ENCODE measurements around the gene KRT7.
"Not testable (repeated sequence)": the region's sequence is repeated elsewhere in the genome, so short reads cannot be mapped to it uniquely, and the experiment has no call there.

The KRT7 gene

GRCh38 chr12:52231305-52232202, 1.5 kb upstream of the KRT7 start:
- DNase-seq: no peak

DNA sequence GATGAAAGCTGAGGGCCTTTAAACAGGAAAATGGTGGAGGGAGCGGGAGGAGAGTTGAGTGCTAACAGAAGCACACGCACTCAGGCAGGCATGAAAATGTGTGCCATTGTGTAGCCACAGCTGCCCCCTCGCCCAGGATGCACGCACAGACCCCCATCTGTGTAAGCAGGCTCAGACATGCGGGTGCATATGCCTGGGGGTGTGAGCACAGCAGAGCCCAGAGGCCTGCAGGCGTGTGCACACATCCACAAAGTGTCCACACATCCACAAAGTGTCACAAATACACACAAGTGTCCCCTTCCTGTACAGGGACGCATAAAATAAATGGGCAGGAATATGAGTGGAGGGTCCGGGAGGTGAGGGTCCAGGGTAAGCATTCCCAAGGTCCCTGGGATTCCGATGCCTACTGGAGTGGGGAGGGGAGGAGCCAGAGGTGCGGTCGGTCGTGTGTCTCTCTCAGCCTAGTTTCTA, 805 bp upstream of the KRT7 start:
- no peak for DNase-seq

- DNase-seq: no peak
Observed at GRCh38 chr12:52233462-52234207, 592 bp downstream of the KRT7 start.

GRCh38 chr12:52234223-52234810, 1.3 kb downstream of the KRT7 start:
- DNase-seq: no peak

DNA sequence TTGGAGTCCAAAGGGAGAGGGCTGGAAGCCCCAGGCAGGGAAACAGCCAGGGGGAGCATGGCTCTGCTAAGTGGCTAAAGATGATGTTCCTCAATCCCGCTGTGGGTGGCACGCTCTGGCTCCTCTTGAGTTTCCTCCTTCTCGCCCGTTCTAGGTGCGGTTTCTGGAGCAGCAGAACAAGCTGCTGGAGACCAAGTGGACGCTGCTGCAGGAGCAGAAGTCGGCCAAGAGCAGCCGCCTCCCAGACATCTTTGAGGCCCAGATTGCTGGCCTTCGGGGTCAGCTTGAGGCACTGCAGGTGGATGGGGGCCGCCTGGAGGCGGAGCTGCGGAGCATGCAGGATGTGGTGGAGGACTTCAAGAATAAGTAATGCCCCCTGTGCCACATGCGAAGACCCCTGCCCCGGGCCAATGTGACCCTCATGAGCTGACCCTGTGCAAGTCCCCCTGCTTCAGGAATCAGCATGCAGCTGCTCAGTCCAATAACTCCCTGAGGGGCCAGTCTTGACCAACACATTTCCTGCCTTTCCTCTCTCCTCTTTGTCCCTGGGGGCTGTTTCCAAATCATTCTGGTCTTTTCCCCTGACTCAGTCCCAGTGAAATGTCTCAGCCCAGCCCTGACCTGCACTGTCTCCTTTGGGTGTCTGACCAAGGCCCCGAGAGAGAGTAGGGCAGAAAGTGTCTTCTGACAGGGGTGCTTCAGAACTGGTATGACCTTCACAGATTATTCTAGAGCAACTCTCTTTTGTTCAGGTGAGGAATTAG, 2.1 kb downstream of the KRT7 start:
- no peak for DNase-seq

- no peak for DNase-seq
Observed at GRCh38 chr12:52235822-52236361, 2.8 kb downstream of the KRT7 start.

DNA sequence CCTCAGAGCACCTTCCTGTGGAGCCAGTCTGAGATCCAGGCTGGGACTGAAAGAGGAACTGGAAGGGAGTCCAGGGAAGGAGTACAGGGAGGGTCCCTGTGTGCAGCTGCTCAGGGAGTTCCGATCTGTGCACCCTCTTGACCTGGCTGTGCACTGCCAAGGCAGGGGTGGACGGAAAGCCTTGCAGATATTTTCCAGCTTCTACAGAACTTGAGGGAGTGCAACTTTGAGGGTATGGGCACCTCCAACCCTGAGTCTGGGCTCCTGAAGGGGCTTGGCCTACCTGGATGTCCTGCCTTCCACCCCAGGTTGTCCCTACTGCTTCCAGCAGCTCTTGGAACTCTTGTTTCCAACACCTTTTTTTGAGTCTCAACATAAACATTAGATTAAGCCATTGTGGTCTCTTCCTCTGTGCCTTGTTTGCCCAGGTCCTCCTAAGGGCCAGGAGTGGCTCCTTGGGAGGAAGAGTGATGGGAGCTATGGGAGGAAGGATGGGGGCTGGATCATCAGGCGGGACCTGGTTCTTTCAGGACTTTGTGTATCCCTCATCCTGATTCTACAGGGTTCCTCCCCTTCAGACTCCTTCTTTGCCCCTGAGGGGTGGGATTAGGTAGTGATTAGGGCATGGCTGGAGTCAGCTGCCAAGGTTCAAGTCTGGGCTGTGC, 3.5 kb downstream of the KRT7 start:
- no peak for DNase-seq

- DNase-seq: no peak
Observed at GRCh38 chr12:52238207-52238840, 5.3 kb downstream of the KRT7 start.

GRCh38 chr12:52238916-52239646, 6.0 kb downstream of the KRT7 start:
- DNase-seq: no peak

DNA sequence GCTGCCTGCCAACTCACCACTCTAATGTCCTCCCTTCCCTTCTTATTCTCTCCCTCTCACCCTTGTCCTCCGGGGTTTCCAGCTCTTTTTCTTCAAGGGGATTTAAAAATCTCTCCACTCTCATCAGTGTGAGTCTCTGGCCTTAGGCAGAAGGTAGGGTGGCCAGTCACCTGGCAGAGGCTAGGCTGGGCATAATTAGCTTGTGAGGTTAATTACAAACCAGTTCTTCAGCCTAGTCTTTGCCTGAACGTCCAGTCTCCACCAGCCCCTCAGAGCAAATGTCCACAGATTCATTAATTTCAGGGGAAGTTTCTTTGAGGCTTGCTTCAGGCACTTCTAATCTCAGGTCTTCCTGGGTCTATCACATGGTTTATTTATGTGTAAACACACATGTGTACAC, 6.7 kb downstream of the KRT7 start:
- DNase-seq: no peak

GRCh38 chr12:52240247-52240646, 7.2 kb downstream of the KRT7 start:
- DNase-seq: not testable (repeated sequence)

- no peak for DNase-seq
Observed at GRCh38 chr12:52241205-52241842, 8.3 kb downstream of the KRT7 start.

- no peak for DNase-seq
Observed at GRCh38 chr12:52242442-52243258, 9.6 kb downstream of the KRT7 start.

GRCh38 chr12:52243259-52243855, 10.3 kb downstream of the KRT7 start:
- DNase-seq: peak; percentile 59

DNA sequence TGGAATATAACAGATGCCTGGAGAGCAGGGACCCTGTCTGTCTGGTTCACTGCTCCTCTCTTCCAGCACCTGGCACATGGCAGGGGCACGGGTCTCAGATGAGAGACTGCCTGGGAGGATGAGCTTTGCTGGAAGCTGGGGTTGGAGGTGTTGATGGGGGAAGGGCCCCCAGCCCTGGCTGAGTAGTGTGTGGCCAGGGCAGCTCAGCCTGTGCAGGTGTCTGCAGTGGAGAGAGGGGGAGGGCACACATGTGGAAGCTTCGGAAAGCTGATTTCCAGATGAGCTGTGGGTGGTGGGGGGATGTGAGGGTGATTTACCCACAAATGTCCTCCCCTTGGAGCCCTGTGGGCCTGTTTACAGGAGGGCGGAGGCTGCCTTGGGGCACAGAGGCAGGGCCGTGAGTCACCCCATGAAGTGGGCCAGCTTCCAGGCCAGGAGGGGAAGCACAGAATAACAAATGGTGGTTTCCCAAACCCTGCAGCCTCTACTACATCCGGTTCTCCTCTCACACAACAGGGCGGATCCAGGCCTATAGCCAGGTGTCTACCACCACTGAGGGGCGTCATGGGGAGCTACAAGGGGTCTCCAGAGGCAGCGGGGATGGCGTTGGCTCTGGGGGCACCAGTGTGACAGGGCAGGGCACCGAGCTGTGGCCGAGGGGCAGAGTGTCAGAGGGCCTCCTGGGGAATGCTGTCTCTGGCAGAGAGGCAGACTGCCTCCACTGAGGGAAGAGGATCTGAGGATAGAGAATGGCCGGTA, 11.0 kb downstream of the KRT7 start:
- peak; percentile 53 for DNase-seq

- no peak for DNase-seq
Observed at GRCh38 chr12:52244615-52244994, 11.6 kb downstream of the KRT7 start.

DNA sequence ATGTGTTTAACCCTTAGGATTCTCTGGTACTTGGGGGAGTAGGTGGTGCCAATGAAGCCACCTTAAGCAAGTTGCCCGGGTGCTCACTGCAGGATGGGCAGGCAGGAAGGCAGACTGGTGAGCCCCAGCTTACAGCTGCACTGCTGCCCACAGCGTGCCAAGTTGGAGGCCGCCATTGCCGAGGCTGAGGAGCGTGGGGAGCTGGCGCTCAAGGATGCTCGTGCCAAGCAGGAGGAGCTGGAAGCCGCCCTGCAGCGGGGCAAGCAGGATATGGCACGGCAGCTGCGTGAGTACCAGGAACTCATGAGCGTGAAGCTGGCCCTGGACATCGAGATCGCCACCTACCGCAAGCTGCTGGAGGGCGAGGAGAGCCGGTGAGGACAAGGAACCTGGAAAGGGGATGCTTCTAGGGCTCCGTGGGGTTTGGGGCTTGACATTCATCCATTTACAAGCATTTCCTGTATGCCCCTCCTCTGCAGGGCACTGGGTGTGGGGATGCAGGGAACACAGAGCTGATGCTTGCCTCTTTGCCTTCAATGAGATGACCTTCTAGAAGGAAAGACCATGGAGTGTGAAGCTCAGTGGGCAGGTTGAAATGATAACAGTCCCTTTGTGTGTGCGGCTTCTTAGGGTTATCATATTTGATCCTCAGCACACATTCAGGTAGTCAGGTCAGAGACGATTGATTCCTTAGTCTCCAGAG, 12.4 kb downstream of the KRT7 start:
- no peak for DNase-seq
